H1 (cell line): Measurements from ENCODE around the gene XCL1. TPM values are rescaled to one million over a fixed set of nuclear protein-coding genes. Genes with fewer than 3 reads are reported as not detected.

Experiments used
- CTCF ChIA-PET: fragments of 300-600 bp; sonication (Branson Sonifier 250); formaldehyde crosslinking; loops from one replicate; lab custom pipeline; 2021; ENCODE audit not compliant: partially characterized antibody; lab: Charles Lee
- POLR2A ChIA-PET: fragments of 300-600 bp; sonication (Branson Sonifier 250); formaldehyde crosslinking; loops from one replicate; lab custom pipeline; 2021; ENCODE audit warnings: inconsistent platforms; ENCODE audit not compliant: partially characterized antibody; lab: Charles Lee
- DNase-seq, 2 experiments: peaks; one replicate each; pipeline versions ENCODE4 v3.0.0 to v3.0.0-alpha.2; 2010 to 2022; ENCODE audit warnings: low spot score in 2 of 2, low read depth in 1 of 2, mixed read lengths in 1 of 2
- FAIRE-seq: peaks from 2 replicates; lab custom pipeline; 2011; peaks lifted over from hg19 to GRCh38; lab: Jason Lieb, UNC
- H2AFZ ChIP-seq: 2 replicates; pipeline ENCODE4 v1.8.1; 2012; ENCODE audit warnings: low read length, inconsistent platforms
- H2AK5ac ChIP-seq: 2 replicates; pipeline ENCODE4 v1.6.1; 2013; ENCODE audit warnings: low read depth, low read length
- H2BK120ac ChIP-seq: replicated peaks from 2 replicates; pipeline ENCODE3; 2013; ENCODE audit warnings: low read depth, low read length, inconsistent platforms
- H2BK12ac ChIP-seq: 2 replicates; pipeline ENCODE4 v1.6.1; 2013; ENCODE audit warnings: low read depth, low read length
- H2BK15ac ChIP-seq: 2 replicates; pipeline ENCODE4 v1.6.1; 2013; ENCODE audit warnings: low read length
- H2BK20ac ChIP-seq: 2 replicates; pipeline ENCODE4 v1.6.1; 2013; ENCODE audit warnings: low read length
- H2BK5ac ChIP-seq: 2 replicates; pipeline ENCODE4 v1.6.1; 2013; ENCODE audit warnings: low read depth, low read length
- H3K14ac ChIP-seq: 2 replicates; pipeline ENCODE4 v1.6.1; 2013; ENCODE audit warnings: inconsistent platforms; ENCODE audit not compliant: insufficient read length
- H3K18ac ChIP-seq: 2 replicates; pipeline ENCODE4 v1.6.1; 2013; ENCODE audit warnings: low read length; ENCODE audit errors: extremely low read depth
- H3K23ac ChIP-seq: 2 replicates; pipeline ENCODE4 v1.6.1; 2013; ENCODE audit warnings: inconsistent platforms; ENCODE audit not compliant: insufficient read length
- H3K23me2 ChIP-seq: 2 replicates; pipeline ENCODE4 v1.6.1; 2013; ENCODE audit warnings: low read depth, low read length
- H3K27ac ChIP-seq: 2 replicates; pipeline ENCODE4 v1.6.1; 2011; ENCODE audit warnings: low read depth, low read length, inconsistent platforms
- H3K27me3 ChIP-seq, 4 experiments: replicated peaks in 1 of 4; 1 replicate in 1 of 4; 2 replicates in 3 of 4; pipeline versions ENCODE4 v1.6.1 to v1.8.1; 2011 to 2013; ENCODE audit warnings: low read length in 3 of 4, mild to moderate bottlenecking in 3 of 4, inconsistent platforms in 2 of 4, mixed read lengths in 2 of 4, moderate library complexity in 1 of 4; ENCODE audit not compliant: control insufficient read depth in 3 of 4, insufficient read depth in 3 of 4; ENCODE audit errors: extremely low read depth in 1 of 4
- H3K36me3 ChIP-seq, 4 experiments: 2 replicates each; pipeline versions ENCODE4 v1.6.1 to v1.8.1; 2011 to 2013; ENCODE audit warnings: mild to moderate bottlenecking in 4 of 4, low read length in 3 of 4, moderate library complexity in 2 of 4, control low read depth in 1 of 4, inconsistent platforms in 1 of 4; ENCODE audit not compliant: insufficient read depth in 4 of 4, control insufficient read depth in 2 of 4
- H3K4ac ChIP-seq: replicated peaks from 2 replicates; pipeline ENCODE3; 2013; ENCODE audit warnings: low read length, low read depth, mixed read lengths, inconsistent platforms; ENCODE audit not compliant: insufficient read length
- H3K4me1 ChIP-seq, 4 experiments: replicated peaks in 1 of 4; 1 replicate in 1 of 4; 2 replicates in 3 of 4; pipeline versions ENCODE4 v1.6.1 to v1.8.1; 2011 to 2013; ENCODE audit warnings: low read length in 3 of 4, inconsistent platforms in 2 of 4, mixed read lengths in 1 of 4; ENCODE audit not compliant: insufficient read depth in 4 of 4, control insufficient read depth in 3 of 4
- H3K4me2 ChIP-seq, 2 experiments: 2 replicates each; pipeline versions ENCODE4 v1.6.1 to v1.8.1; 2011 to 2013; ENCODE audit warnings: low read depth in 2 of 2, low read length in 2 of 2, control low read depth in 1 of 2, inconsistent platforms in 1 of 2, mild to moderate bottlenecking in 1 of 2; ENCODE audit not compliant: insufficient read depth in 1 of 2
- H3K4me3 ChIP-seq, 4 experiments: fragments of 200-600, 300-600 bp in 1 of 4; sonication (generic), shearing (Covaris generic), sonication (Bioruptor Twin) in 1 of 4; 2 replicates each; pipeline versions ENCODE4 v1.5.1 to v1.8.1; 2011 to 2016; ENCODE audit warnings: low read length in 4 of 4, low read depth in 3 of 4, control low read depth in 2 of 4, inconsistent platforms in 2 of 4, mild to moderate bottlenecking in 2 of 4, mixed read lengths in 1 of 4, moderate library complexity in 1 of 4; ENCODE audit not compliant: insufficient read depth in 2 of 4; ENCODE audit errors: extremely low read depth in 1 of 4
- H3K56ac ChIP-seq: replicated peaks from 2 replicates; pipeline ENCODE3; 2013; ENCODE audit warnings: low read depth, mild to moderate bottlenecking, mixed read lengths, low read length, inconsistent platforms; ENCODE audit not compliant: insufficient read length
- H3K79me1 ChIP-seq: 2 replicates; pipeline ENCODE4 v1.6.1; 2013; ENCODE audit warnings: low read depth, low read length, control low read depth
- H3K79me2 ChIP-seq, 2 experiments: 2 replicates each; pipeline versions ENCODE4 v1.6.1 to v1.8.1; 2012 to 2013; ENCODE audit warnings: low read length in 2 of 2, mild to moderate bottlenecking in 2 of 2, inconsistent platforms in 1 of 2; ENCODE audit not compliant: insufficient read depth in 2 of 2, control insufficient read depth in 1 of 2
- H3K9ac ChIP-seq, 4 experiments: replicated peaks in 1 of 4; 1 replicate in 1 of 4; 2 replicates in 3 of 4; pipeline versions ENCODE4 v1.6.1 to v1.8.1; 2011 to 2013; ENCODE audit warnings: low read depth in 3 of 4, low read length in 3 of 4, control low read depth in 2 of 4, mild to moderate bottlenecking in 2 of 4, moderate library complexity in 2 of 4, inconsistent platforms in 1 of 4; ENCODE audit errors: extremely low read depth in 1 of 4
- H3K9me3 ChIP-seq, 2 experiments: 2 replicates each; pipeline versions ENCODE4 v1.6.1 to v1.8.1; 2012 to 2013; ENCODE audit warnings: mild to moderate bottlenecking in 2 of 2, moderate library complexity in 2 of 2, control low read depth in 1 of 2, inconsistent platforms in 1 of 2, low read depth in 1 of 2, low read length in 1 of 2, mixed read lengths in 1 of 2; ENCODE audit not compliant: insufficient read depth in 2 of 2
- H4K20me1 ChIP-seq, 2 experiments: replicated peaks in 1 of 2; 2 replicates each; pipeline versions ENCODE3 to v1.8.1; 2011 to 2013; ENCODE audit warnings: inconsistent platforms in 2 of 2, low read length in 2 of 2, mild to moderate bottlenecking in 1 of 2; ENCODE audit not compliant: insufficient read depth in 2 of 2, control insufficient read depth in 1 of 2
- H4K5ac ChIP-seq: 2 replicates; pipeline ENCODE4 v1.6.1; 2013; ENCODE audit warnings: low read length, low read depth, mixed read lengths, inconsistent platforms; ENCODE audit not compliant: insufficient read length
- H4K8ac ChIP-seq: 2 replicates; pipeline ENCODE4 v1.8.0; 2013; ENCODE audit warnings: mild to moderate bottlenecking, moderate library complexity, low read length, inconsistent platforms; ENCODE audit not compliant: insufficient read depth; ENCODE audit errors: extremely low read depth
- H4K91ac ChIP-seq: replicated peaks from 2 replicates; pipeline ENCODE3; 2013; ENCODE audit warnings: low read length, mixed read lengths, inconsistent platforms; ENCODE audit not compliant: insufficient read length
- CREB1 ChIP-seq: IDR thresholded peaks from 2 replicates; pipeline ENCODE4 v1.6.1; 2012; ENCODE audit warnings: inconsistent platforms
- HDAC6 ChIP-seq: IDR thresholded peaks from one replicate; pipeline ENCODE4 v1.7.1; 2012; ENCODE audit warnings: low read depth, mild to moderate bottlenecking, inconsistent platforms, low read length, moderate library complexity
- MAFK ChIP-seq: IDR thresholded peaks from 2 replicates; pipeline ENCODE4 v1.6.1; 2012; ENCODE audit warnings: low read depth, mild to moderate bottlenecking, improper control_type of control experiment, low read length
- SP1 ChIP-seq: IDR thresholded peaks from 2 replicates; pipeline ENCODE4 v1.6.1; 2011; ENCODE audit warnings: low read depth, low read length
- WGBS, 2 experiments: shearing (Covaris generic) in 1 of 2; methylation state at CpG; one replicate each; pipeline versions ENCODE4 v1.1.6 to v1.1.7; 2013 to 2015; ENCODE audit warnings: low lambda C conversion rate in 2 of 2, mixed read lengths in 2 of 2, inconsistent platforms in 1 of 2, low coverage in 1 of 2, missing lambda C conversion rate in 1 of 2; ENCODE audit not compliant: insufficient replicate concordance in 2 of 2, insufficient coverage in 1 of 2, insufficient read length in 1 of 2; ENCODE audit errors: extremely low coverage in 1 of 2, missing lambda C conversion rate in 1 of 2; 5-methylcytosine and 5-hydroxymethylcytosine counted together
- polyA plus RNA-seq, 7 experiments: library from polyadenylated mRNA; depleted of rRNA in 3 of 7; stranded (reverse) in 5 of 7; unstranded in 2 of 7; fragments of >200 nt in 5 of 7; fragments of 200-250 nt in 2 of 7; gene quantifications; 1 replicate in 5 of 7; 2 replicates in 1 of 7; 4 replicates in 1 of 7; pipeline versions ENCODE4 v1.2.1 to v1.2.3, GENCODE V29; 2011 to 2013; ENCODE audit warnings: missing spikeins in 2 of 7, mixed read lengths in 2 of 7
- total RNA-seq: library from RNA; stranded (reverse); fragmentation: NEBNext Ultra II Directional; extraction: Animal tissue kit (Norgen Biotek cat#: 25700); gene quantifications from 2 replicates; pipeline ENCODE4 v1.2.1, GENCODE V29; 2021
- TF ChIP-seq, protein P1 (sequence below), 3 experiments: IDR thresholded peaks; 1 replicate in 2 of 3; 2 replicates in 1 of 3; pipeline versions ENCODE4 v1.5.1 to v1.6.1; 2011; ENCODE audit warnings: low read length in 3 of 3, mild to moderate bottlenecking in 3 of 3, inconsistent platforms in 2 of 3, low read depth in 1 of 3, moderate library complexity in 1 of 3; ENCODE audit not compliant: insufficient read depth in 1 of 3; ENCODE audit errors: control extremely low read depth in 1 of 3

The XCL1 gene
- total and polyA plus RNA-seq, 2 of the 8 experiments (the other 6 are each of a cell fraction or from before 2014, with no cell fraction given): 0.39 to 0.63 TPM

DNA sequence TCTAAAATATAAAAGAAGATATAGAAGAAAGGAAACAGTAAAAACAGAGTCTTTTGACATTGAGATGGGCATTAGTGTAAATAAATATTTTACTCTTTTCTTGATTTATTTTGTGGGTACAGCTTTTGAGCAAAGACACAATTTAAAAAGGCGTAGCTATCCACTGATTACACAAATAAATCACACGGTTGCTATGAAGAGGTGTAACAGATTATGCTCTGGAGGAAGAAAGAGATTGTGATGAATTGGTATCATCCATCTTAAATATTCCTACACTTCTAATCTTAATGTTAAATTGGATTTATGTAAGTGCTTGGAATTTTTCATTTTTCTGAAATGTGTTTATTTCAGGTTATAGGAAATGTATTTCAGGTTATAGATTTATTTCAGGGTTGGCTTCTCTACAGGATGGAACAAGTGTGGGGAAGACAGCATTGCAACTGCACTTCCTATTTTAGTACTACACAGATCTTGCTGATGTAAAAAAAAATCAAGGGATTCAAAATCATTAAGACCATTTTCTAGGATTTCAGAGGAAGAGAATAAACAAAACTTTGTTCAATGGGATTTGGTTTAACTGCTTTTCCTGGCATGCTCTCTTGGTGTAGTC is 15.3 kb downstream of the XCL1 start:
- no peaks in the 10 kb centered on the region for H3K9me3 ChIP-seq
- no peak overlapping the region for H4K8ac ChIP-seq
- DNase-seq (no peak), FAIRE-seq (no peak)
- no peak overlapping the region for H3K27ac ChIP-seq
- no peaks in the 10 kb centered on the region; a peak in 1 of 8 replicates for H3K36me3 ChIP-seq
- ChIA-PET POLR2A (no interaction called here), CTCF (interaction anchor here (2.0 kb wide), 1 partner anchor 138 kb away, joined by 4 read pairs; no protein-coding TSS in a partner anchor)
- no peak overlapping the region for H3K4ac ChIP-seq
- no peak overlapping the region for H3K4me3 ChIP-seq
- WGBS, 2 experiments: 81% methylated on average over 2 of the region's 2 CpGs; no CpG with 5 or more reads in 1 of the 2 experiments
- H3K27me3 ChIP-seq: no peaks in the 10 kb centered on the region
- H3K79me1 ChIP-seq: no peaks in the 10 kb centered on the region
- no peak overlapping the region for H2BK5ac ChIP-seq
- no peaks in the 10 kb centered on the region for H3K23me2 ChIP-seq
- H2BK12ac ChIP-seq: no peak overlapping the region
- no peak overlapping the region for H2BK15ac ChIP-seq
- H2BK120ac ChIP-seq: no peak overlapping the region
- H2BK20ac ChIP-seq: no peak overlapping the region
- no peak overlapping the region for H4K91ac ChIP-seq
- H3K14ac ChIP-seq: no peak overlapping the region
- no peak overlapping the region for H3K9ac ChIP-seq
- H3K18ac ChIP-seq: no peak overlapping the region
- H3K4me1 ChIP-seq: no peaks in the 10 kb centered on the region
- H4K5ac ChIP-seq: no peak overlapping the region
- no peak overlapping the region for H2AK5ac ChIP-seq
- no peak overlapping the region for H3K4me2 ChIP-seq
- no peak overlapping the region for H3K56ac ChIP-seq
- H3K23ac ChIP-seq: no peak overlapping the region
- H3K79me2 ChIP-seq: no peaks in the 10 kb centered on the region
- H2AFZ ChIP-seq: no peak overlapping the region
- H4K20me1 ChIP-seq: no peaks in the 10 kb centered on the region
- TF ChIP-seq CREB1: no peak
- TF ChIP-seq MAFK: no peak
- TF ChIP-seq HDAC6: no peak
- TF ChIP-seq, protein P1, sequence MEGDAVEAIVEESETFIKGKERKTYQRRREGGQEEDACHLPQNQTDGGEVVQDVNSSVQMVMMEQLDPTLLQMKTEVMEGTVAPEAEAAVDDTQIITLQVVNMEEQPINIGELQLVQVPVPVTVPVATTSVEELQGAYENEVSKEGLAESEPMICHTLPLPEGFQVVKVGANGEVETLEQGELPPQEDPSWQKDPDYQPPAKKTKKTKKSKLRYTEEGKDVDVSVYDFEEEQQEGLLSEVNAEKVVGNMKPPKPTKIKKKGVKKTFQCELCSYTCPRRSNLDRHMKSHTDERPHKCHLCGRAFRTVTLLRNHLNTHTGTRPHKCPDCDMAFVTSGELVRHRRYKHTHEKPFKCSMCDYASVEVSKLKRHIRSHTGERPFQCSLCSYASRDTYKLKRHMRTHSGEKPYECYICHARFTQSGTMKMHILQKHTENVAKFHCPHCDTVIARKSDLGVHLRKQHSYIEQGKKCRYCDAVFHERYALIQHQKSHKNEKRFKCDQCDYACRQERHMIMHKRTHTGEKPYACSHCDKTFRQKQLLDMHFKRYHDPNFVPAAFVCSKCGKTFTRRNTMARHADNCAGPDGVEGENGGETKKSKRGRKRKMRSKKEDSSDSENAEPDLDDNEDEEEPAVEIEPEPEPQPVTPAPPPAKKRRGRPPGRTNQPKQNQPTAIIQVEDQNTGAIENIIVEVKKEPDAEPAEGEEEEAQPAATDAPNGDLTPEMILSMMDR (IDR thresholded peaks at IDR 0.05; ENCODE audit: control extremely low read depth in 1 of 3, insufficient read depth in 1 of 3, low read depth in 1 of 3, low read length in 3 of 3): no peak
- TF ChIP-seq SP1: no peak
